ENCODE results near the gene TRPM2. TPM values are rescaled to one million over a fixed set of nuclear protein-coding genes. Genes with fewer than 3 reads are reported as not detected.

Gene TRPM2
- total and polyA plus RNA-seq, 10 of the 15 experiments (the other 5 are each of a cell fraction or from before 2014, with no cell fraction given) = 0.03 to 9.1 (median 2.6) TPM

DNA sequence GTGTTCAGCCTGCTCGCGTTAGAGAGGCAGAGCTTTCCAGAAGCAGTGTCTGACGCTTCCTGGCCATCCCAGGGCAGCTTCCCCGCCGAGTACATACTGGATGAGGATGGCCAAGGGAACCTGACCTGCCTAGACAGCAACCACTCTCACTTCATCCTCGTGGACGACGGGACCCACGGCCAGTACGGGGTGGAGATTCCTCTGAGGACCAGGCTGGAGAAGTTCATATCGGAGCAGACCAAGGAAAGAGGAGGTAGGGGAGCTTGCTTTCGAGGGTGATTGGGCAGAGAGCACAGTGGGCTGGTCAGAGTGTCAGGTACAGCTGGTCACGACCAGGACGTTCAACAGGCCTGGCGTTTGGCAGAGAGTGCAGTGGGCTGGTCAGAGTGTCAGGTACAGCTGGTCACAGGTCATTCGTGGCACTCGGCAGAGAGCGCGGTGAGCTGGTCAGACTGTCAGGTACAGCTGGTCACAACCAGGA, 22.4 kb downstream of the TRPM2 start:
- ChIA-PET CTCF (no interaction called here), SMC1A (ENCODE audit: uncharacterized antibody, unreplicated experiment) (no interaction called here), RAD21 (ENCODE audit: unreplicated experiment) (no interaction called here), POLR2A (no interaction called here)
- H3K27me3 ChIP-seq (replicated peaks in 1 of 2; ENCODE audit: control insufficient read depth in 2 of 2, insufficient read depth in 2 of 2, low read length in 1 of 2) = no peaks in the 10 kb centered on the region
- FAIRE-seq (no peak), DNase-seq (ENCODE audit: low read depth, low spot score) (no peak), ATAC-seq (no peak)
- H3K4me1 ChIP-seq (ENCODE audit: control insufficient read depth, insufficient read depth, low read length) = peaks cover 3% of the 10 kb centered on the region; the same call in 1 of the 2 replicates
- H3K36me3 ChIP-seq (ENCODE audit: control insufficient read depth in 2 of 2, insufficient read depth in 2 of 2, low read length in 1 of 2) = no peaks in the 10 kb centered on the region; a peak in 1 of 4 replicates
- H2AFZ ChIP-seq (ENCODE audit: control insufficient read depth, low read depth, low read length) = no peak overlapping the region
- in situ Hi-C loops (cut with MboI) = loop anchor here (5.0 kb wide), 1 partner anchor 76 kb away; no protein-coding TSS in a partner anchor
- WGBS (ENCODE audit: insufficient coverage, insufficient replicate concordance, low lambda C conversion rate, missing lambda C conversion rate) = 81% methylated on average over 19 of the region's 19 CpGs
- no TSS peak for BruUV-seq (replicated peaks)
- no peaks in the 10 kb centered on the region for H3K79me2 ChIP-seq (ENCODE audit: control insufficient read depth, insufficient read depth, low read length)
- no peak overlapping the region for H3K4me3 ChIP-seq
- H4K20me1 ChIP-seq (ENCODE audit: control insufficient read depth, insufficient read depth) = no peaks in the 10 kb centered on the region
- H3K9me3 ChIP-seq (replicated peaks; ENCODE audit: control insufficient read depth, insufficient read depth, low read length) = no peaks in the 10 kb centered on the region; the same call in 2 of the 3 replicates
- intact Hi-C loops (cut with micrococcal nuclease; ENCODE audit: unreplicated experiment) = no loop called here
- H3K27ac ChIP-seq (ENCODE audit: control insufficient read depth, insufficient read depth) = no peak overlapping the region
- H3K4me2 ChIP-seq (ENCODE audit: control insufficient read depth, insufficient read depth) = no peak overlapping the region
- H3K9ac ChIP-seq (ENCODE audit: control insufficient read depth, insufficient read depth, low read length) = no peak overlapping the region
- TF ChIP-seq HDAC2 (IDR thresholded peaks at IDR 0.05) (no peak), PAX5 (IDR thresholded peaks at IDR 0.05; ENCODE audit: borderline replicate concordance, low read depth, low read length) (no peak), BCL11A (IDR thresholded peaks at IDR 0.05; ENCODE audit: low read depth, low read length) (no peak), CBFB (IDR thresholded peaks at IDR 0.05; ENCODE audit: low read depth) (no peak), USF1 (IDR thresholded peaks at IDR 0.05; ENCODE audit: borderline replicate concordance, extremely low read length, insufficient read depth, low read depth, low read length) (no peak), TCF7 (IDR thresholded peaks at IDR 0.05; ENCODE audit: borderline replicate concordance) (no peak), ZBTB40 (IDR thresholded peaks at IDR 0.05; ENCODE audit: borderline replicate concordance) (no peak), ZBTB4 (CRISPR knock-in tag; IDR thresholded peaks at IDR 0.05) (no peak)
- TF ChIP-seq, protein P1, sequence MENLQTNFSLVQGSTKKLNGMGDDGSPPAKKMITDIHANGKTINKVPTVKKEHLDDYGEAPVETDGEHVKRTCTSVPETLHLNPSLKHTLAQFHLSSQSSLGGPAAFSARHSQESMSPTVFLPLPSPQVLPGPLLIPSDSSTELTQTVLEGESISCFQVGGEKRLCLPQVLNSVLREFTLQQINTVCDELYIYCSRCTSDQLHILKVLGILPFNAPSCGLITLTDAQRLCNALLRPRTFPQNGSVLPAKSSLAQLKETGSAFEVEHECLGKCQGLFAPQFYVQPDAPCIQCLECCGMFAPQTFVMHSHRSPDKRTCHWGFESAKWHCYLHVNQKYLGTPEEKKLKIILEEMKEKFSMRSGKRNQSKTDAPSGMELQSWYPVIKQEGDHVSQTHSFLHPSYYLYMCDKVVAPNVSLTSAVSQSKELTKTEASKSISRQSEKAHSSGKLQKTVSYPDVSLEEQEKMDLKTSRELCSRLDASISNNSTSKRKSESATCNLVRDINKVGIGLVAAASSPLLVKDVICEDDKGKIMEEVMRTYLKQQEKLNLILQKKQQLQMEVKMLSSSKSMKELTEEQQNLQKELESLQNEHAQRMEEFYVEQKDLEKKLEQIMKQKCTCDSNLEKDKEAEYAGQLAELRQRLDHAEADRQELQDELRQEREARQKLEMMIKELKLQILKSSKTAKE (IDR thresholded peaks at IDR 0.05; ENCODE audit: low read depth, poor library complexity, severe bottlenecking) = no peak
- TF ChIP-seq, protein P2, sequence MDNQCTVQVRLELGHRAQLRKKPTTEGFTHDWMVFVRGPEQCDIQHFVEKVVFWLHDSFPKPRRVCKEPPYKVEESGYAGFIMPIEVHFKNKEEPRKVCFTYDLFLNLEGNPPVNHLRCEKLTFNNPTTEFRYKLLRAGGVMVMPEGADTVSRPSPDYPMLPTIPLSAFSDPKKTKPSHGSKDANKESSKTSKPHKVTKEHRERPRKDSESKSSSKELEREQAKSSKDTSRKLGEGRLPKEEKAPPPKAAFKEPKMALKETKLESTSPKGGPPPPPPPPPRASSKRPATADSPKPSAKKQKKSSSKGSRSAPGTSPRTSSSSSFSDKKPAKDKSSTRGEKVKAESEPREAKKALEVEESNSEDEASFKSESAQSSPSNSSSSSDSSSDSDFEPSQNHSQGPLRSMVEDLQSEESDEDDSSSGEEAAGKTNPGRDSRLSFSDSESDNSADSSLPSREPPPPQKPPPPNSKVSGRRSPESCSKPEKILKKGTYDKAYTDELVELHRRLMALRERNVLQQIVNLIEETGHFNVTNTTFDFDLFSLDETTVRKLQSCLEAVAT (IDR thresholded peaks at IDR 0.05) = no peak
